ENCODE data around the gene ARL3.
A peak's percentile ranks its signal among the peaks of the same experiment; 100 is the strongest.
"Not testable (repeated sequence)": the region's sequence is repeated elsewhere in the genome, so short reads cannot be mapped to it uniquely, and the experiment has no call there.

The ARL3 gene

DNA sequence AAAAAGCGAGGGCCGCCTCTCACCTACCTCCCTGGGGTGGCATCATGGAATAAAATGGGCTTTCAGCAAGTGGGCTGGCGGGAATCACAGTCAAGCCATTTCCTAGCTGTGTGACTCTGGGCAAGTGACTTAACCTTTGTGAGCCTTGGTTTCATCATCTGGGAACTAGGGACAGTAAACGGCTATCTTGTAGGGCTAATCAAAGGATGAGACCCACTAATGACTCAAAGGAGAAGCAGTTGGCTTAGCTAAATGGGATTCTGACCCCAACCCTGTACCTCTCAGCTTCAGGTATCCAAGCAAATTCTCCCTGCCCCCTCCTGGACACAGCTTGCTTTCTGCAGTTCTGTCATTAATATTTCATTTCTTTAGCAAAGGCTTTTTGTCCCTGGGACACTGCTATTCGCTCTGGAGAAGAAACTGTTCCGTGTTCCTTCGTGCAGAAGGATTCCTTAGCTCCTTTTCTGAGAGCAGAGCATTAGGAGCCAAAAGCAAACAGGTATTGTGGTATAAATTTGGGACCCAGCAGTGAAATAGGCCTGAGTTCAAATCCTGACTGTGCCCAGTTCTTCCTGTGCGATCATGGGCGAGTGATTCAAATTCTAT, 44.0 kb downstream of the ARL3 start:
- DNase-seq, result no peak

DNA sequence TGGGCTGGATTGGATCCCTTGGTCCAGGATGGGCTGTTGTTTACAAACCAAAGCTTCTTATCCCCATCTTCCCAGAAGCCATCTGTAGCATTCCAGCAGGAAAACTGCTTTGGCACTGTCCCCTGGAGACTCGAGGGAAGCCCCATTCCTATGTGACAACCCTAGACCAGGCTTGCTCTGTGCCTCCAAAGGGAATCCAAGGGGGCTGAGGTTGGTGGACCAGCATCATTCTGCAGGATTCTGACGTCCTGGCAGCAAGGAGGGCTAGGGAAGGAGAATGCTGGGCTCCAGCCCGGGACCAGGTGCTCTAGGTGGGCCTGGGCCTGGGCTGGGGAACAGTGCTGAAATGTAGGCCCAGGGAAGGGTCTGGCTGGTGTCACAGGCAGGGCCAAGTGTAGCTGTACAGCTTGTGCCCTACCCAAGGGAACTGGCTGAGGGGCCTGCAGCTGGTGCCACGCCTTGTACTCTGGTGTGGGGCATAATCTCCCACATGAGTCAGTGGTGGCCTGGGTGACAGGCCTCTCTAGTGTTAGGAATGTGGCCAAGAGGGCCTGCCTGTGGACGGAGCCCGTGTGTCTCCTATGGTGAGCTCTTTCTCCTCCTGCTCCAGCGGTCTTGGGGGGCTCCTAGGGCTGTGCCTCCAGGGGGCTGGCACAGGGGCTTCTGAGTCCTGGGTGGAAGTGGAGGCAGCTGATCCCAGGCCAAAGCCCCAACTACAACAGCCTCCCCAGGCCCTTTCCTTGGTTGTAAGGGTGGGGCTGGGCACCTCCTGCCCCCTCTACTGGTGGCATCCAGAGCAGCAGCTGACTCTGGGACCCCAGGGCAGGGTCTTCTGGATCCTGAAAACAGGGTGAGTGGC, 44.8 kb downstream of the ARL3 start:
- DNase-seq, result no peak

DNA sequence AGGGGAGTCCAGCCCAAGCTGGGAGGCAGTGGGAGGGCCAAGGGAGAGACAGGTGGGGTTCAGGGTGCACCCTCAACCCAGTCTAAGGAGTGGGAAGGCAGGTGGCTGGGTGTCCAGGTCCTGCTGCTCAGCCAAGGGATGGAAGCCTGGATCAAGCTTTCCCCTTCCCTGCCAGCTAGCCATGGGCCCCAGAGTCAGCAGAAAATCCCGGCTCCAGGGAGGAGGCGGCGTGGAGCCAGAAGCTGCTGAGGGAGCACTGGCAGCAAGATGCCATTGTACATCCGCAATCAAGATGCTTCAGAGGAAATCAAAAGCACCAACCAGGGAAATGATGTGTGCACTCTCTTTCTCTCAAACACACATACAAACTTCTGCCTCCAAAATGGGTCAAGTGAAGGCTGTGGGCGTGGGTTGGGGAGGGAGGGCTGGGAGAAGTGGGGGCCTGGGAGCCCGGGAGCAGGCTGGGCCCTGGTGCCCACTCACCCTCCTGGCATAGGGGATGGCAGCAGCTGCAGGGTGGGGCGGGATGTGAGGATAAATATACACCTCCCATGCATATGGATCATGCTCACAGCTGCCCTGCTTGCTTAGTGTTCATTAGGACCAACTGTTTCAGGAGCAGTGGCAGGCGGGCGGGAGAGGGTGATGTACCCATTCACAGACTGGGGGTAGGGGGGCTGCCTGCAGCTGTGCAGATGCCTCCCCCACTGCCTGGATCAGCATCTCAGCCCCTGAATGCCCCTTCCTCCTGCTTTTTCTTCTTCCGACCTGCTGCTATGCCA, 45.7 kb downstream of the ARL3 start:
- DNase-seq, result no peak

DNA sequence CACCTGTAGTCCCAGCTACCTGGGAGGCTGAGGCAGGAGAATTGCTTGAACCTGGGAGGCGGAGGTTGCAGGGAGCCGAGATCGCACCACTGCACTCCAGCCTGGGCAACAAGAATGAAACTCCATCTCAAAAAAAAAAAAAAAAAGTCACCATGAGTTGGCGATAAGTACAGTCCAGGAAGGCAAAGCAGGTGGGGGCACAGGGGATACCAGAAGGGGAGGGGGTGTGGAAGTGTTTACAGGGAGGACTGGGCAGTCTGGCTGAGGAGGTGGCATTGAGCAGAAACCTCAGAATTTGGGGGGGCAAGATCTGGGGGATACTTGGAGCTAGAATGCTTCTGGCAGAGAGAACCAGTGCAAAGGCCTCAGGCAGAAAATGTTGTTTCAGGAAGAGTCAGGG, 46.8 kb downstream of the ARL3 start:
- DNase-seq, result not testable (repeated sequence)

DNA sequence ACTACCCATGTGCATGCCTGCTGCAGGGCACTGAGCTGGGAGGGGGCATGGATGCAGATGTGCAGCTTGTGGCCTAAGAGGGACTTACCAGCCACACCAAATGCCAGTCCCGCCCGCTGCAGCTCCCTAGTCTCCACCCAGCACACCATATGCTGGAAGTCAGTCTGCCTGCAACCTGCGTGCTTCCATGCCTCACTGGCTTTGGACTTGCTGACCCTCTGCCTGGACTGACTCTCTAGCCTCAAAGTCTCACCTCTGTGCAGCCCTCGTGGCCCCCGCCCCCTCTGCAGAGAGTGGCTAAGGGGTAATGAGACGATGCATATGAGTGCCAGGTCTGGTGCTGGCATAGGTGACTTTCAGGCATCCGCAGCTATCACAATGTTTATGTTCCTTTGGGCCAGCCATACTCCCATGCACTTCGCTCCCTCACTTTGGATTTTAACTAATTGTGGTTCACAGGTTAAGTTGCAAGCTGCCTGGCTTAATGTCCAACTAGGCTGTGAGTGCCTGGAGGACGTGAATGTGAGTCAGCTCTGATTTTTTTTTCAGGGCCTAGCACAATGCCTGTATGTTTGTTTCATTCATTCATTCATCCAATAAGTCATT, 48.2 kb downstream of the ARL3 start:
- DNase-seq, result no peak

DNA sequence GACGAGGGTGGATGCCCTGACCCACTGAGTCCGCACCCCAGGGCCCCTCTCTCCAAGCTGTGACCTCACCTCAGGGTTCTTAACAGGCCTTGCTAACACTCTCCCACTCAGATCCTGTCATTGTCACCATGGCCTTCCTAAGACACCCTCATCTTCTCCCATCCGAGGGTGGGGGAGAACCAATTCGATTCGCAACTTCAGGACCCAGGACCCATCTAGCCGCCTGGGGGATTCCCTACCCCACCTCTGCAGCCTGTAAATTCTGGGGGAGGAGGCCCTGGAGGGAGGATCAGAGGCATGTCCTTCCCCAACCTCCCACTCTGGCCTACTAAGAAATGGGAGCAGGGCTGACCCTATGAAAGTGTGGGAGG, 52.6 kb downstream of the ARL3 start:
- DNase-seq, result no peak

DNA sequence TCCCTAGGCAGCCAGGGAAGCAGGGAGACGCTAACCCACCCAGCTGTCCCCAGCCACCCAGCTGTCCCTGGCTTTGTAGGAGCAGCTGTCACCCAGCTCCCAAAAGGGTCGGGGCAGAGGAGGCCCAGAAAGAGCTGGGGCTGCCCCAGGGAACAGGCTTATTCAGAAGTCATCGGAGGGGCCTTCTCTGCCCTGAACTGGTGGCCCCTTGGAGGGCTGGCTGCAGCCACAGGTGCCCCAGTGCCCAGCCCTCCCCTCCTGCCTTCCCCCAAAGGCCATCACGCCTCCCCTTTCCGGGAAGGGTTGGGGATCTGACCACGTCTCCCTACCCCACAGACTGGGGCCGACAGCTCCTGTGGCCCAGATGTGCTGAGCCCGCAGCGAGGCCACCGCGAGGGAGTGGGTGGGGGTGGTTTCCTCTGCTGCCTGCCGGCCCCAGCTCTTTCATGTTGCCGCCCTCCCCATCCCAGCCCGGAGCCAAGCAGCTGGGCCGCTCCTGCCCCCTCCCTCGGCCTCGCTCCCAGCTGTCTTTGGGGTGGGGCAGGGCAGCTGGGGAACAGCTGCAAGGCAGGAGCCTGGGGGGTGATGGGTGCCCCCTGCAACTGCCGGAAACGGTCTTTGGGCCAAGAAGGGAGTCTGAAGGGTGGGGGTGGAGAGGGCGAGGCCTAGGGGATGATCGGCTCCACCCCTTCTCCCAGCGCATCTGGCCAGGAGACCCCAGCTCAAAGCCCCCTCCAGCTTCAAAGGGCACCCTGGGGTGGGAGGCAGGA, 53.1 kb downstream of the ARL3 start:
- peak; percentile 69 for DNase-seq

DNA sequence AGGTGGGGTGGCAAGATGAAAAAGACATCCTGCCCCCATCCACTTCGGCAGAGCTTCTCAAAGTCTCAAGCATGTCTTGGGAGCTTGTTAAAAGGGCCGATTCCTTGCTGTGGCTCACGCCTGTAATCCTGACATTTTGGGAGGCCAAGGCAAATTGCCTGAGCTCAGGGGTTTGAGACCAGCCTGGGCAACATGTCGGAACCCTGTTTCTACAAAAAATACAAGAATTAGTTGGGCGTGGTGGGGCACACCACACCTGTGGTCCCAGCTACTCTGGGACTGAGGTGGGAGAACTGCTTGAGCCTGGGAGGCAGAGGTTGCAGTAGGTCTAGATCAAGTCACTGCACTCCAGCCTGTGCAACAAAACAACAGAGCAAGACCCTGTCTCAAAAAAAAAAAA, 55.4 kb downstream of the ARL3 start:
- DNase-seq, result no peak

DNA sequence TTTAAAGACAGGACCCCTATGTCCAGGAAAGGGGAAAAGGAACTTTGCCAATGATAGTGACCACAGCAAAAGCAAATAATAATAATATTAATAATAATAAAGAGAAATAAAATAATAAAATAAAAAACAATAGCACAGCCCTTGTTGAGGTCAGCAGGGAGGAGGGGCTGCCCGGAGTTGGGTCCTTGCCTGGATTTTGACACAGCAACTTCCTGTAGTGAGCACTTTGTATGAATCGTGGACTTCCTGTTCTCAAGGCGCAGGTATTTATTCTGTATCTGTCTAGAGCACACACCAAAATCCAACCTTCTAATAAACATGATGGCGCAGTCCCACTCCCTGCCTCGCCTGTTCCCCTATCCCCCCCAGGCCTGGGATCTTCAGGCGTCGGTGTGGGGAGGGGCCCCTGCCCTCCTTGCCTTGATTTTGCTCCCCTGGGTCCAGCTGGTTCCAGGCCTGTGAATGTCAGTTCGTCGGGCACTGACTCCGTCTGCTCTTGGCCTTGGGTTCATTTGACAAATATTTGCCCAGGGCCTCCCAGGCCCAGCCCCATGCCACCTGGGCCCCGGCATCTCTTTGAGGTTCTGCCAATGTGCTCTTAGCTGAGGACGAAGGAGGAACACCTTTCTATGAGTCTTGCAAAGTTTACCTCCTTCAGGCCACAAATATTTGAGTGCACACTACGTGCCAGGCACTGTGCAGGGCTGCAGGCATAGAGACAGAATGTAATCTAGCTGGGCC, 56.0 kb downstream of the ARL3 start:
- DNase-seq, result no peak

DNA sequence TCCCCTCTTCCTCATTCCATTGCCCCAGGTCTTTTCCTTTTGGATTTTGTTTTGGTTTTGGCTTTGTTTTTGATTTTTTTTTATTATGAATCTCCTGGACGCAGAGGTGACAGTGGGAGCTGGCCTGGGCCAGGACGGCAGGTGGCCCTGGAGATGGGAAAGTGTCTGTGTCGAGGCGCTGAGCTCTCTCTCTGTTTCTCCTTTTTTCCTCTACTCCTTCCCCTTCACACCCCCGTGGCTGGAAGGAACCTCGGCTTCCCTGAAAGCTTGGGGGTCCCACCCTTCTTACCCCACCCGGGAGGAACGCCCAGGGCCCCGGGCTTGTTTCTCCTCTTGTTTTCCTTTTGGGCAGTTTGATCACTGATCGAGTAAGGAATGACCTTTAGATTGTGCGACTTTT, 56.7 kb downstream of the ARL3 start:
- no peak for DNase-seq

DNA sequence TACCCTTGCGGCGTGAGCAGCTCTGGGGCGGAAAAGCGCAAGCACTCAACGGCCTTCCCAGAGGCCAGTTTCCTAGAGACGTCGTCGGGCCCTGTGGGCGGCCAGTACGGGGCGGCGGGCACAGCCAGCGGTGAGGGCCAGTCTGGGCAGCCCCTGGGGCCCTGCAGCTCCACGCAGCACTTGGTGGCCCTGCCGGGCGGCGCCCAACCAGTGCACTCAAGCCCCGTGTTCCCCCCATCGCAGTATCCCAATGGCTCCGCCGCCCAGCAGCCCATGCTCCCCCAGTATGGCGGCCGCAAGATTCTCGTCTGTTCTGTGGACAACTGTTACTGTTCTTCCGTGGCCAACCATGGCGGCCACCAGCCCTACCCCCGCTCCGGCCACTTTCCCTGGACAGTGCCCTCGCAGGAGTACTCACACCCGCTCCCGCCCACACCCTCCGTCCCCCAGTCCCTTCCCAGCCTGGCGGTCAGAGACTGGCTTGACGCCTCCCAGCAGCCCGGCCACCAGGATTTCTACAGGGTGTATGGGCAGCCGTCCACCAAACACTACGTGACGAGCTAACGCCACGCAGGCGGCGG, 57.3 kb downstream of the ARL3 start:
- DNase-seq, result no peak

DNA sequence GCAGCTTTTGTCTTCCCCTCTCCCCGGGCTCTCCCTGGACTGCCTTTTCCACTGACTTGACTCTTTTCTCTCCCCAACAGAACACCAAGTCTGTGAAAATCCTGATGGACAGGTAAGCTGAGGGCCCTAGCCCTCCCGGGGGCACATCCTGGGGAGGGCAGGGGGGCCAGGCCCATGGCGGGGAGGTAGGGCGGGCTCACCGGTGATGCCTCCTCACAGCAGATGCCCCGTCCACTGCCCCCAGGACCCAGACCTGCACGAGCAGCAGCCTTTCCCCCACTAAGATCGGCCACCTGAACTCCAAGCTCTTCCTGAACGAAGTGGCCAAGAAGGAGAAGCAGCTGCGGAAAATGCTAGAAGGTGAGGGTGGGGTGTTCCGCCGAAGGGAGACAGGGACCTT, 58.2 kb downstream of the ARL3 start:
- no peak for DNase-seq

DNA sequence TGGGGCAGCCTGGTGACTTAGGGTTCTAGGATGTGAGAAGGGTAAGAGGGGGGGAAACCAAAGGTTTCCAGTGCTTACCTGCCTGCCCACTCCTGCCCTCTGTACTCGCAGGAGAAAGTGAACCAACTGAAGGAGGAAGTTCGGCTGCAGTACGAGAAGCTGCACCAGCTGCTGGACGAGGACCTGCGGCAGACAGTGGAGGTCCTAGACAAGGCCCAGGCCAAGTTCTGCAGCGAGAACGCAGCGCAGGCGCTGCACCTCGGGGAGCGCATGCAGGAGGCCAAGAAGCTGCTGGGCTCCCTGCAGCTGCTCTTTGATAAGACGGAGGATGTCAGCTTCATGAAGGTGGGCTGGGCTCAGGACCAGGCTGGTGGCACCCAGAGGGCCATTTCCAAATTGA, 59.2 kb downstream of the ARL3 start:
- DNase-seq, result no peak

DNA sequence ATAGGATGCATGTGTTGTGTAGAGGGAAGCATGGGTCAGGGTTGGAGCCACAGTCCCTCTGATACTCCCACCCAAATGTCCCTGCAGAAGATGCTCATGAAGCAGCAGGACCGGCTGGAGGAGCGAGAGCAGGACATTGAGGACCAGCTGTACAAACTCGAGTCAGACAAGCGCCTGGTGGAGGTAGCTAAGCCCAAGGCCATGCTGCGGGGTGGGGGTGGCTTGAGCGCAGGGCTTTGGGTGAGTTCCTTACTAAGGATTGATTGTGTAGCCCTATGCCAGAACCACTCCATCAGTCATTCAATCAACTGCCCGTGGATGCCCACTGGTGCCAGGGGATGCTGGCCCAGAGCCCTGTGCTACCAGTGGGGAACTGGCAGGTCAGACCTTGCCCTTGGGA, 59.6 kb downstream of the ARL3 start:
- no peak for DNase-seq

DNA sequence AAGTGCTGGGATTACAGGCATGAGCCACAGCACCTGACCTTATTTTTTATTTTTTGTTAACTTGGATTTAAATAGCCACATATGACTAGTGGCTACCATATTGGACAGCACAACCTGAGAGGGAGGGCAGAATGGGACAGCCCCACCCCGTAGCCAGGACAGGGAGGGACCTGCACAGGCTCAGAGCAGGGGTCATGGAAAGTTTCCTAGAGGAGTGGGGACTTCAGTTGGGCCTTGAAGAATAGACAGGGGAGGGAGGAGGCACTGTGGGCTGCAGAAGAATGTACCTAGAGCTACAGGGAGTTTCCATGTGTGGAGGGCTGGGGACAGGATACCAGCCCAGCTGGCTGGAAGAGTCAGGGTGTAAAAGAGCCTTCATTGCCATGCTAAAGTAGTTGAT, 61.1 kb downstream of the ARL3 start:
- no peak for DNase-seq

DNA sequence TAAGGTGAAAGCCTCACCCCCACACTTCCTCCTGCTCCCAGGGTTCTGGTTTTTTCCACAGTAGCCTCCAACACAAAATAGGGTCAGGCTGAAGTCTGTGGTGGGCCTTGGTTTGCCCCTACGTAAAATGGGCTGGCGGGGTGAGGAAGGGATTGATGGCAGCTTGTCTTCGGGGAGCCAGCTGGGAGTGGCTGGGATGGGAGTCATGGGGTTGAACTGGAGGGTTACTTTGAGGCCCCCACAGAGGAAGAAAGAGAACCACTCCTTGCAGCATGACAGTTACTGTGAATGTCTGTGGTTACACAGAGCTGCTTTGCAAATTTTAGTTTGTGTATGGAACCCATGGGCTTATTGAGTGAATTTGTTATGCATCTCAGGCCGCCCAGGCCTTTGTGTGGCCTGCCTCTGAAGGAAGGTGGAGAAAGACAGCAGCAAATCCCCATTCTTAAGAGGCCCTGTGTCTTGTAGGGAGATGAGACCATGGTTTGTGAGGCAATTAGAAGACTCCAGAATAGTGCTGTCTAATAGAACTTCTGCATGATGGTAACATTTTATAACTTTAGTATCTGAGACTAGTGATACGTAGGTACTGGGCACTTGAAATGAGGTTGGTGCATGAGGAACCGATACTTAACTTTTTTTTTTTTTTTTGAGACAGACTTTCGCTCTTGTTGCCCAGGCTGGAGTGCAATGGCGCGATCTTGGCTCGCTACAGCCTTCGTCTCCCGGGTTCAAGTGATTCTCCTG, 61.9 kb downstream of the ARL3 start:
- no peak for DNase-seq

DNA sequence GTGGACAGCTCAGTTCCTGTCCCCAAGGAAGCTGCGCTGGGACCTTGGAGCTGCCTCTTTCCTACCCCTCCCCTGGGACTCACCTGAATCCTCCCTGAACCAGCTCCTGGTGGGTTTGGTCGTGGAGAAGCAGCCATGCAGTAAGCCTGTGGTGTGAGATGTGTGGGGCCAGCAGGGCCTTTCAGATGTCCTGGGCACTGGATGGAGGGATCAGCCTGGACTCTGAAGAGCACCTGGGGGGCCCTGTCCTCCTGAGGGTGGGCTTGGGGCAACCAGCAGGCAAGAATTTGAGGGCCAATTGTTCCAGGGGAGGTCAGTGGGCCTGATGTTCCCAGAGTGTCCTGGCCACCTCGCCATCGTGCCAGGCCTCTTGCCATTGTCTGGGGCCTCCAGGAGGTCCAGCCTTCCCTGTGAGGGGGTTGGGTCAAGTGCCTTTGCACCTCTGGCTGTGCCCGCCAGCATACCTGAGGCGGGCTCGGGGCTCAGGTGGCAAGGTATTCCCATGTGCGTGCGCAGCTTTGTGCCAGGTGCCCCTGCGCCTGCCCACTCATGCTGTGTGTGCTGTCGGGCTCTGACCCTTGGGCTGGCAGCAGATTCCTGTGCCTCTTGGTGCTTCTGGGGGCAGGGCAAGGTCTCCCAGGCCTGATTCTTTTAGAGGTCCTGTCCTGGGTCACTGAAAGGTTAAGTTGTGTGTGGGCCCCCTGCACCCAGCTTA, 62.6 kb downstream of the ARL3 start:
- DNase-seq, result no peak

DNA sequence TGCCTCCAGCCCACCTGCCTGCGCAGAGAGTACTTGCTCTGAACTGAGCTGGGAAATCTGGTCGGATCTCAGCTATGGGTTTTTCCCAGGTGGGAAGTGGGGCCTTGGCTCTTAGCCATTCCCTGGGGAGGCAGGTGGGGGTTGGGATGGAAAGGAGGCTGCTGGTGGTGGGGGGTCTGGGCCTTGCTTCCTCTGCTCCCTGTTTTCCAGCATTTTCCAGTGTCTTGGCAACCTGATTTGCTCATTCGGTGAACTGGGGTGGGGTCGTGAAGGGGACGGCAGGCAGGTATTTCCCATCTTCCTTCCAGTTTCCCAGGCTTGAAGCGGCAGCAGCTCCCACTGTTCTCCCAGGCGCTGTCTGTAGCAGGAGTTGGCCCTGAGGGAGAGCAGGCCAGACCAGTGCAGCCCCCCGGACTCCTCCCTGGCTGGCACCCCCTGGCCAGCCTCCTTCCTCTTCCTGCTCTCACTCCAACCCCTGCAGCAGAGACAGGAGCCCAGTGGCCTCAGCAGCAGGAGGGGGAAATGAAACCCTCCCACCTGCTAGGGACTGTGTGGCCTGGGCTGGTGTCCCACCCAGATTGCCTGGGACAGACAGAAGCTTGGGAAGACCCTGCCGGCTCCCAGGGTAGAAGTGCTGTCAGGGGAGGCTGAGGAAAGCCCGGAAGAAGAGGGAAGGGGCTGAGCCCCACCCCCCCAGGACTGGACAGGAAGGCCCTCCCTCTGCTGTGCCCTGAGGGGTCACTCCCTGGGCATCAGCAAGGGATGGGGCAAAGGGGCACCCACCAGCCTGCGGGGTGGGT, 63.3 kb downstream of the ARL3 start:
- no peak for DNase-seq

Measured in activated CD4-positive, CD25-positive, alpha-beta regulatory T cell treated with anti-CD3 and anti-CD28 coated beads, Interleukin-2, amount 50 U/mL, for 72 hours (primary cell).